Mucosa of descending colon (tissue), 3 donors: ENCODE measurements around the gene ACOXL. TPM values are rescaled to one million over a fixed set of nuclear protein-coding genes. Genes with fewer than 3 reads are reported as not detected.
A peak's percentile ranks its signal among the peaks of the same experiment; 100 is the strongest.
"Not testable (repeated sequence)": the region's sequence is repeated elsewhere in the genome, so short reads cannot be mapped to it uniquely, and the experiment has no call there.

Source experiments
- ATAC-seq: fragments of 200-7000 bp; cut with Tn5 transposase; one replicate; pipeline ENCODE4 v1.9.1; 2020; ENCODE audit warnings: mild to moderate bottlenecking, moderate library complexity
- DNase-seq, 3 donors: peaks; one replicate each; pipeline ENCODE4 v3.0.0-alpha.2; 2020
- H3K36me3 ChIP-seq: fragments of 200-600 bp; one replicate; pipeline ENCODE4 v1.8.0; 2021; ENCODE audit warnings: low read depth, mild to moderate bottlenecking
- H3K4me1 ChIP-seq: fragments of 200-600 bp; one replicate; pipeline ENCODE4 v1.8.0; 2021; ENCODE audit warnings: low read depth, mild to moderate bottlenecking
- H3K4me3 ChIP-seq: fragments of 200-600 bp; one replicate; pipeline ENCODE4 v1.8.0; 2021; ENCODE audit warnings: mild to moderate bottlenecking
- H3K9me3 ChIP-seq: fragments of 200-600 bp; one replicate; pipeline ENCODE4 v1.8.0; 2021; ENCODE audit warnings: mild to moderate bottlenecking
- CTCF ChIP-seq: fragments of 200-600 bp; IDR thresholded peaks from one replicate; pipeline ENCODE4 v1.8.0; 2022; ENCODE audit warnings: antibody characterized with exemption, mild to moderate bottlenecking
- intact Hi-C, 2 donors: fragments of 100-400 bp; cut with DNase I in 1 of 2; cut with micrococcal nuclease in 1 of 2; formaldehyde crosslinking; loops; one replicate each; pipeline versions ENCODE4 v1.11.0 to v1.11.1; 2022; cut with DNase I, micrococcal nuclease
- total RNA-seq, 3 donors: library from RNA; stranded (reverse); fragmentation: NEBNext Ultra II Directional in 2 of 3; extraction: Animal tissue kit (Norgen Biotek cat#: 25700) in 2 of 3; gene quantifications; one replicate each; pipeline versions ENCODE4 v1.2.1 to v1.2.4, GENCODE V29; 2021 to 2023
- donor health status: DM: no; HTN: no; CAD: no; lungs with moderate emphysema.
- donor health status: DM: no; HTN: no; CAD: no.
- donor health status: DM: no; HTN: yes; CAD: no.

The ACOXL gene
- total RNA-seq, 3 donors from 2014 or later, result 0.51 to 1.2 (median 0.87) TPM

- intact Hi-C loops, result no loop called here
- no peaks in the 10 kb centered on the region for H3K9me3 ChIP-seq
- no peaks in the 10 kb centered on the region for H3K4me1 ChIP-seq
- no peak overlapping the region for H3K4me3 ChIP-seq
- TF ChIP-seq CTCF, result no peak
- no peaks in the 10 kb centered on the region for H3K36me3 ChIP-seq
- no peak for DNase-seq
- no peak for ATAC-seq
These were observed 119.7 kb downstream of the ACOXL start for GRCh38 chr2:110852051-110852450.

GRCh38 chr2:110852541-110853263 lies 120.3 kb downstream of the ACOXL start:
- no peak for TF ChIP-seq CTCF
- Histone ChIP-seq H3K36me3 (no peaks in the 10 kb centered on the region), H3K4me1 (no peaks in the 10 kb centered on the region), H3K4me3 (no peak overlapping the region), H3K9me3 (no peaks in the 10 kb centered on the region)
- intact Hi-C loops, result no loop called here
- DNase-seq (no peak), ATAC-seq (no peak)

- ATAC-seq (peak; percentile 68), DNase-seq (peak in 2 of 3 donors; percentile 59 to 77)
- no peaks in the 10 kb centered on the region for H3K4me1 ChIP-seq
- no peak overlapping the region for H3K4me3 ChIP-seq
- H3K9me3 ChIP-seq, result no peaks in the 10 kb centered on the region
- peak; percentile 42 for TF ChIP-seq CTCF
- intact Hi-C loops, result no loop called here
- no peaks in the 10 kb centered on the region for H3K36me3 ChIP-seq
These were observed 121.1 kb downstream of the ACOXL start for GRCh38 chr2:110853516-110853915.

GRCh38 chr2:110853948-110854347 lies 121.6 kb downstream of the ACOXL start:
- Histone ChIP-seq H3K36me3 (no peaks in the 10 kb centered on the region), H3K4me3 (no peak overlapping the region), H3K4me1 (no peaks in the 10 kb centered on the region), H3K9me3 (no peaks in the 10 kb centered on the region)
- TF ChIP-seq CTCF, result no peak
- ATAC-seq (no peak), DNase-seq (no peak)
- intact Hi-C loops, result no loop called here

GRCh38 chr2:110854355-110855081 lies 122.1 kb downstream of the ACOXL start:
- no peak overlapping the region for H3K4me3 ChIP-seq
- DNase-seq (no peak), ATAC-seq (peak; percentile 31)
- no peaks in the 10 kb centered on the region for H3K4me1 ChIP-seq
- no peak for TF ChIP-seq CTCF
- H3K9me3 ChIP-seq, result no peaks in the 10 kb centered on the region
- intact Hi-C loops, result no loop called here
- no peaks in the 10 kb centered on the region for H3K36me3 ChIP-seq

- H3K4me1 ChIP-seq, intact Hi-C loops, H3K36me3 ChIP-seq, H3K9me3 ChIP-seq, H3K4me3 ChIP-seq, DNase-seq, ATAC-seq: not testable (repeated sequence)
These were observed 123.5 kb downstream of the ACOXL start for GRCh38 chr2:110855841-110856240.
